Suprapubic skin (tissue), 3 donors: Measurements from ENCODE around the gene TAF6L.

Experiments
- CTCF ChIP-seq, 2 donors: fragments of 200-600 bp in 1 of 2; fragments of 450-650 bp in 1 of 2; sonication (generic) in 1 of 2; IDR thresholded peaks; one replicate each; pipeline ENCODE4 v1.5.1; 2016 to 2019; ENCODE audit warnings: antibody characterized with exemption in 2 of 2, mild to moderate bottlenecking in 1 of 2, moderate library complexity in 1 of 2
- POLR2A ChIP-seq, 2 donors: fragments of 450-650 bp; IDR thresholded peaks; one replicate each; pipeline ENCODE4 v1.6.1; 2017; ENCODE audit warnings: antibody characterized with exemption in 2 of 2, mild to moderate bottlenecking in 2 of 2, moderate library complexity in 2 of 2

- TF ChIP-seq POLR2A (IDR thresholded peaks at IDR 0.05) (no peak), CTCF (IDR thresholded peaks at IDR 0.05) (no peak)
Observed at GRCh38 chr11:62811659-62812058, 40.5 kb downstream of the TAF6L start.
